ENCODE measurements around the gene IL25.
"Not testable (repeated sequence)": the region's sequence is repeated elsewhere in the genome, so short reads cannot be mapped to it uniquely, and the experiment has no call there.

IL25 gene

DNA sequence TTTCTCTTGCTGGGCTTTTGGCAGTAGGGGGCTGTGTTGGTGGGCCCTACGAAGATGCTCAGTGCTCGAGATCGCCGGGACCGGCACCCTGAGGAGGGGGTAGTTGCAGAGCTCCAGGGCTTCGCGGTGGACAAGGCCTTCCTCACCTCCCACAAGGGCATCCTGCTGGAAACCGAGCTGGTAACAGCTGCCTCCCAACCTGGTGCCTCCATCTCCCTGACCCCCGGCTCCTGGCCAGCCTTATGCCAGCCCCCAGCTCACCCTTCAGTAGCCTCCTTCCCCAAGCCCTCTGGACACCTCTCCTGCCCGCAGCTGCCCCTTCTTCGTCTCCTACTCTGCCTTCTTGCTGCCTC is 4.6 kb downstream of the IL25 start:
- no peak for DNase-seq

DNA sequence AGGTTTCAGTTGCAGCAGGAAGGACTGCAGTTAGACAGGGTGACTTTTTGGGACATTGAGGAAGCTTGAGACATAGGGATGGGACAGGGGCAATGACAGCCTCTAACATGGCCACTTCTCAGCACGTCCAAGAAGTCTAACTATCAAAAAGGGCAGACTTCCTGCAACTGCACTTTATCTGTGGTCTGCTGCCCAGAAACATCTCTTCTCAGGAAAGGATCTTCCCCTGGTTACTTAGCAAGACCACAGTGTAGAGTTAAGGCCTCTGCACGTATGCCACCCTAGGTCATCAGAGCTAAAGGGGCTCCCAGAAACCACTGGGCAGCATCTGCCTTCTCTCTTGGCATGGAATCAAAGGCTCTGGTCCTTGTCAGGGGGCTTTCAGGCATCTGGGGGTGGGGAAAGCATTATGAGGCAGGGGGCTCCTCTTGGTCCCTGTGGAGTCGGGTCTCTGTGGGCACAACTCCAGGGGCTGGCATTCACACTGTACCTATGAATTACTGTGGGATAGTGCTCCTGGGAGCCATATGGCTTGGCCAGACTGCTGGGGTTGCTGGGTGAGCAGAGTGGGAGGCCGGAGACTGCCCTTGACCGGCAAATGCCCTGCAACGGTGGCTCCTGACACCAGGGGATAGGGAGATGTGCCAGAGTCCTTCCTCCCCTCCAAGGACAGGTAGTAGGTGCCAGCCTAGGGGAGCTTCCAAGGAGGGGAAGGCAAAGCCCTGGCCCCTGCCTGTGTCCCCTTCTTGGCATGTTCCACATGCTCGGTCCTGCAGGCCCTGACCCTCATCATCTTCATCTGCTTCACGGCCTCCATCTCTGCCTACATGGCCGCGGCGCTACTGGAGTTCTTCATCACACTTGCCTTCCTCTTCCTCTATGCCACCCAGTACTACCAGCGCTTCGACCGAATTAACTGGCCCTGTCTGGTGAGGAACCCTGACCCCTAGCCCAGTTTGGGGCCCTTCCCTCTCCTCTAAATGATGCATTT is 5.3 kb downstream of the IL25 start:
- DNase-seq: no peak

DNA sequence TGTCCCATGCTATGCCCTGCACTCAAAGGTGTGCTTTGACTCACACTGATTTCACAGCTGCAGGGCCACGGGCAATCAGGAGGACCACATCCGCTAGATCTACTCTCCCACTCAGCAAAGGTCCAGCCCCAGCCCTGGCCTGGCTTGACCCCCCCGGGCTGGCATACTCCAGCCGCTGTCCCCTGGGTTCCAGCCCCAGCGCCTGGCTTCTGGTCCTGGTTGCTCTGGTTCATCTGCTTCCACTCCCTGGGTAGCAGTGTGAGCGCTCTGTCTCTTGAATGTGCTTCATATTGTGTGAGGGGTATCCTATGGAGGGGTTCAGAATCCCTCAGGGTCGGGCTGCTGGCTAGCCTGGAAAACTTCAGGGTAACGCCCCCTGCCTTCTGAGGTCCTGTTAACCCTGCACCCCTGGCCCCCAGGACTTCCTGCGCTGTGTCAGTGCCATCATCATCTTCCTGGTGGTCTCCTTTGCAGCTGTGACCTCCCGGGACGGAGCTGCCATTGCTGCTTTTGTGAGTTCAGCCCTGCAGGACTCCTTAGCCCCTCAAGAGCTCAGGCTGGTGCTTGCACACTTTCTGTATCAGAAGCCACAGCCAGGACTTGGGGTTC is 6.1 kb downstream of the IL25 start:
- DNase-seq: no peak

DNA sequence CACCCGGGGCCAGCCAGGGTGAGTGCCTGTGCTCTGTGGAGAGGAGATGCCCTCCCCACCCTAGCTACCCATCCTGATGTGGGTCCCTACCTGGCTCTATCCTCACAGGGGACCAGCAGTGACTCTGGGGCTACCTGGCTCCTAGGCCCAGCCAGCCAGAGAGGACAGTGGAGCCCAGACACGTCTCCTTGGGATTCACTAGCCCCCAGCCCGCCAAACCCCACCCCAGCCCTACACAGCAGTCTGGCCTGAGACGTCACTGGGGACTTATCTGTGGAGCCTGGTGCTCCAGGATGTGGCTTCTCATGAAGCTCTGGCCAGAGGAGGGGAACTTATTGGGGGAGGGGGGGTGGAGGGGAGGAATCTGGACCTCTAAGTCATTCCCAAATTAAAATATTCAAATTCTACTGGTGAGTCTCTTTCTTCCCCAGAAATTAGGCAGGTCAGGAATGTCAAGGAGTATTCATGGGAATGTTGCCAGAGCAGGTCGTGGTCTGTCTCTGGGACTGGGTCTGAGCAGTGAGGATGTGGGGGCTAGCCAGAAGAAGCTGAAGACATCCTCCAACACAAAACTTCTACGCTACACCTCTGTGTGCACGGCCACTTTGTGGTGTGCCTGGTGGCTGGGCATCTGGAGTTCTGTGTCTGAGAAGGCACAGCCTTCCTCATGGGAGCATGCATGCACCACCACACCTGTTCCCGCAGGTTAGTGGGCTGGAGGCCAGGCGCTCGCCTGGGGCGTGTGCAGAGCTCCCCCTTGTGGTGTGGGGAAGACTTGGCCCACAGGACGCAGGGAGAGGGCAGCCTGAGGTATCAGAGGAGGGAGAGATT is 7.0 kb downstream of the IL25 start:
- peak; percentile 61 for DNase-seq

DNA sequence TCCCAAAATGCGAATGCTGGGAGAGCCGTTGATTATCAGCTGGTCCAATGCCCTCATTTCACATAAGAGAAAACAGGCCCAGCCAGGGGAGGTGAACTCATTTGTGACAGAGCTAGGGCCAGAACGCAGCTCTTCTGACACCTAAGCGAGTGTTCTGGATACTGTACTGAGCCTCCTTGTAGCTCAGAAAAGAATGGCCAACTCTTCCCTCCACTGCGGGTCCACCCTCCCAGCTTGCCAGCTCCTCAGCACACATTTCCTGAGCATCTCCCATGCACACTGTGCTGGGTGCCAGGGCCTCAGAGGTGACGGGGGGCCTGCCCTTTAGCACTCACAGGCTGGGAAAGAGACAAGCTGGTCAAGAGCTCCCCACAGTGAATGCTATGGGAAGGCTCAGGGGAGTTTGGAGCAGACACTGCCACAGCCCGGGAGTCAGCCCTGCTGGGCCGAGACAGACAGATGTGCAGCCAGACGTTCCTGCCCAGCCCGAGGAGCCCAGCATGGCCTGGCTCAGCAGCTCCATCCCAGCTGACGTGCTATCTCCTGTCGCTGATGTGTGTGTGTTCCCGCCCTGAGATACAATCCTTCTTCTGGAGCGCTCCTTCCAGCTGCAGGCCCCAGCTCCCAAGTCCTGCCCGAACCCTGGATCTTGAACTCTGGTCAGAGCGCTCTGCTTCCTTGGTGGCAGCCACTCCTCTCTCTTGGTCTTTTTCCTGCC is 7.7 kb downstream of the IL25 start:
- DNase-seq: no peak

DNA sequence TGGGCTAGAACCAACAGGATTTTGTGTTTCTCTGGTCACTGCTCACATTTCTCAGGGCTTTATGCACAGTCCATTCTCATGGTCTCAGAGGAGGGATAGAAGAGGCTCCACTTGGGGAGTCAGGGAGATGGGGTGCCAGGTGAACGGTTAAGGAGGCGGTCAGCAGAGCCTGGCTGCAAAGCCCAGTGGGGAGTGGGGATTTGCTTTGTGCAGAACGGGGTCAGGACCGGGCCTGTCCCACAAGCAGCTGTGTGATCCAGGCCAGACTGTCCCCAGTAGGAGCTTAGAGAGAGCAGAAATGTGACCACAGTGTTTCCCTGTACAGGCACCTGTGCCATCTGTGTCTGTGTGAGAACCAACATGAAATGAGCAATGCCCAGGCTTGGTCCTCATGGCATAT is 8.4 kb downstream of the IL25 start:
- DNase-seq: no peak

DNA sequence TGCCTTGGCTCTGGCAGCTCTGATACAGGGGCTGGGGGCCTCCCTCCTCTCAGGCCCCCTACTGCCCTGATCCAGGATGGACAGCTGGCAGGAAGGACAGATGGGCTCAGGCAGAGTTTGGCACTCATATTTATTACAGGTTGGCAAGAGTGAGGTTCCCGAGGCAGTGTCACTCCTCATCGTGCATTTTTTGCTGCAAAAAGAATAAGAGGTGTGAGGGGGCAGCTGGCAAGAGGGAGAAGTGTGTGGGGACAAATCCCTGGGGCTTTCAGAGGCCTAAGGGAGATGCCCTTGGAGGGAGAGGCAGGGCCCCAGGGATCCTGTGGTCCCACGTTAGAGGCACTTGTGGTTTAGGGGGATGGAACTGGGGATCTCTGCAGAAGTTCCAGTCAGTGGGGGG is 9.3 kb downstream of the IL25 start:
- no peak for DNase-seq

DNA sequence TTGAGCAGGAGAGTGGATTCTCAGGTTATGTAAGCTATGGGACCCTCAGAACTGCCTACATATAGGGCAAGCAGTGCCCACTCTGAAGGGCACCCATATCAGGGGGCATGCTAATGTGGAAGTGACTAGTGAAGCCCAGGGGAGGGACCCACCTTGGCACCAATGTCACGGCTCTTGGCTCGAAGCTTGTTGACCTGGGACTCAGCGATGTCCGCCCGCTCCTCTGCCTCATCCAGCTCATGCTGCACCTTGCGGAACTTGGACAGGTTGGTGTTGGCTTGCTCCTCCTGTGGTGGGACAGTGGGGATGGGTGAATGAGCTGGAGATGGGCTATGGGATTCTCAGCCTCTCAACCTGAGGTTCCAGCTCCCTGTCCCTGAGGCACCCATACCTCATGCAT is 9.7 kb downstream of the IL25 start:
- DNase-seq: no peak

DNA sequence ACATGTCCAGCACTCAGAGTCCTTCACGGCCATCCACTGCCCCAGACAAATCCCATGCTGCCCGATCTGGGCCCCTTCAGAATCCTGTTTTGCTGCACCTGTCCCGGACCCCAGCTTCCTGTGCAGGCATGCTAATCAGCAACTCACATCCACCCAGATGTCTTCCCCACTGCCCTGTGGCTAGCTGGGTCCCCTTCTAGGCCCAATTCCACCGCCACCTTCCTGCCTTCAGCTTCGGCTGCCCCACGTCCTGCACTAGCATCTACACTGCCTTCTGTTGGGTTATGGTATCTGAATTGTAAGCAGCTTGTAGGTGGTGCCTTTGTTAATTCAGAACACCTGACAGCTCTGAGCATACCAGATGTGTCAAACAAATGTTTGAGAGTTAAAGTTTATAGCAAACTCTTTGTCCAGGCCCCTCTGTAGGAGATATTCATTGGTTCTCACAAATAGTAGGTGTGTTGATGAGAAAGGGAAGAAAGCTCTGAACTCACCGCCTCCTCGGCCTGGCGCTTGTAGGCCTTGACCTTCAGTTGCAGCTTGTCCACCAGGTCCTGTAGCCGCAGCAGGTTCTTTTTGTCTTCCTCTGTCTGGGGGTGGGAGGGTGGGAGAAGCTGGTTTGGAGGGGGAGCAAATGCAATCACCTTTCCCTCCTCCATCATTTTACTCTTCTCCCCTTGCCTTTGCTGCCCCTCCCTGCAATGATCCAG is 10.3 kb downstream of the IL25 start:
- no peak for DNase-seq

DNA sequence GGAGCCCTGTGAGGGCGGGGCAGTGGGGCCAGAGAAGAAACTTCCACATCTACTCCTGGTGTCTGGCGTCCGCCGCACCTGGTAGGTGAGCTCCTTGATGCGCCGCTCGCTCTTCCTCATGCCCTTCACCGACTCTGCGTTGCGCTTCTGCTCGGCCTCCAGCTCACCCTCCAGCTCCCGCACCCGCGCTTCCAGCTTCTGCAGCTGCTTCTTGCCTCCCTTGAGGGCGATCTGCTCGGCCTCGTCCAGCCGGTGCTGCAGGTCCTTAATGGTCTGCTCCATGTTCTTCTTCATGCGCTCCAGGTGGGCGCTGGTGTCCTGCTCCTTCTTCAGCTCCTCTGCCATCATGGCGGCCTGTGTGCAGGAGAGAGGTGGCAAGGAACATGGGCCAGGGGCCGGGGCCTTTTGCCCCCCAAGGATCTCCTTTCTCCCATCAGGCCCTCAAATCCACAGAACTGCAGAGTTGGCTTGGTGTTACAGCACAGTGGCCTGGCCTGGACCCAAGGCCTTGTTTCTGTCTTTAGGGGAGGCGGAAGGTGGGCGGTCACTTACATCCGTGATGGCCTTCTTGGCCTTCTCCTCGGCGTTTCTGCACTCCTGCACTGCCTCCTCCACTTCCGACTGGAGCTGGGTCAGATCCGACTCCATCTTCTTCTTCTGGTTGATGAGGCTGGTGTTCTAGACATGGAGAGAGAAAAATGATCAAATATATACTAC is 11.9 kb downstream of the IL25 start:
- DNase-seq: no peak

DNA sequence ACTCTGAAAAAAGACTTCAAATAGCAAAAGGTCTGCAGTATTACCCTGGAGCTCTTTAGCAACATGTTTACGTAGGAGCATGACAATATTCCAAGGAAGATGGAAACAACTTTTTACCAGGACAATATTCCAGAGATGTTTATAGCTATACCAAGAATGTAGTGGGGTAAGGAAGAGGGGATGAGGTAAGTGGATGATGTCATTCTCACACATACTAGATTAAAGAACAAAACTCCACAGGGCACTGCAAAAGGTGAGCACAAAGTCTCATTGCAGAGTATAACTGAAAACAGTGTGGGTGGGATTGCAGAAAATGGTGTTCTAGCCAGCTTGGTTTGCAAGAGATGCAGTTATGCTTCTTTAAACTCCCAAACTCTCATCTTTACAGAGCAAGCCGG is 12.6 kb downstream of the IL25 start:
- no peak for DNase-seq

DNA sequence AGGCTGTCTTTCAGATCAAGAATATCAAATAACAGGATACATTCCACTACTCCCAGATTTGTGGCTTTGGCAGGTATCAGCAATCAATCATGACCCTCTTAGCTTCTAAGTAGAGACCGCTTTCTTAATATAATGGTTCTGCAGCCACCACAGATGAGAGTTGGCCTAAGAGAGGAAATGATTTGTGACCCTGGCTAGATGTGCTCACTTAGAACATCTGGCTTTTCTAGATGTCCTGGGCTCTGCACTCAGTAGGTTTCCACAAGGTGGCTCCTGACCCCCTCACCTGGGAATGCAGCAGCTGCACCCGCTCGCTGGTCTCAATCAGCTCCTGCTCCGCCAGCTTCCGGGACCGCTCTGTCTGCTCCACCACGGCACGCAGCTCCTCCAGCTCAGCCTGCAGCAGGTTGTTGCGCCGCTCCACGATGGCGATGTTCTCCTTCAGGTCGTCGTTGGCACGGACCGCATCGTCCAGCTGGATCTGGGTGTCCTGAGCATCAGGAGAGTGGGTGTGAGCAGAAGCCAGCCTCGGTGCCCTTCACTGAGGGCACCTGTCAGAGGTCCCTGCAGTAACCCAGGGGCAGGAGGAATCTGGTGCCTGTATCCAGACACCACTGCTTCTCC is 13.1 kb downstream of the IL25 start:
- no peak for DNase-seq

DNA sequence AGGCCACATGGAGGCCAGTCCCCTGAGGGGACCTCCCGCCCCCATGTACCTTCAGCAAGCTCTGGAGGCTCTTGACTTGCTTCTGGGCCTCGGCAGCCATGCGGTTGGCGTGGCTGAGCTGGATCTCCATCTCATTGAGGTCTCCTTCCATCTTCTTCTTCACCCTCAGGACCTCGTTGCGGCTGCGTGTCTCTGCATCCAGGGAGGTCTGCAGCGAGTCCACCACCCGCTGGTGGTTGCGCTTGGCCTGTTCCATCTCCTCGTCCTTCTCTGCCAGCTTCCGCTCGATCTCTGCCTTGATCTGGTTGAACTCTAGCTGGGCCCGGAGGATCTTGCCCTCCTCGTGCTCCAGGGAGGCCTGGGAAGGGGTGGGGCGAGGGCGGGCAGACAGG is 13.7 kb downstream of the IL25 start:
- DNase-seq: not testable (repeated sequence)

DNA sequence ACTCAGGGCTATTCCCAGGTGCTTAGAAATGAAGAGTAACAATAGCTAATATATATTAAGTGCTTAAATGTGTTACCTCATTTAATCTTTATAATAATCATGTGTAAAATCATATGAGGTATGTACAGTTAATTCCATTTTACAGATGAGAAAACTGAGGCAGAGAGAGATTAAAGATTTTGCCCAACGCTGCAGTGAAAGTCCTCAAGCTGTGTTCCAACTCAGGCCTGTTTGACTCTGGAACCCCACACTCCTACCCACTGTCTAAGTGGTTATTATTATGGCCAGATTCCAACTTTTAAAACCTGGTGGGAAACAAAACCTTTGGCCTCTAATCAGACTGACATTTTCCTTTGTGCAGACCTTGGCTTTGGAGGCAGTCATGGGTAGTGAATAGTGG is 14.4 kb downstream of the IL25 start:
- DNase-seq: no peak

DNA sequence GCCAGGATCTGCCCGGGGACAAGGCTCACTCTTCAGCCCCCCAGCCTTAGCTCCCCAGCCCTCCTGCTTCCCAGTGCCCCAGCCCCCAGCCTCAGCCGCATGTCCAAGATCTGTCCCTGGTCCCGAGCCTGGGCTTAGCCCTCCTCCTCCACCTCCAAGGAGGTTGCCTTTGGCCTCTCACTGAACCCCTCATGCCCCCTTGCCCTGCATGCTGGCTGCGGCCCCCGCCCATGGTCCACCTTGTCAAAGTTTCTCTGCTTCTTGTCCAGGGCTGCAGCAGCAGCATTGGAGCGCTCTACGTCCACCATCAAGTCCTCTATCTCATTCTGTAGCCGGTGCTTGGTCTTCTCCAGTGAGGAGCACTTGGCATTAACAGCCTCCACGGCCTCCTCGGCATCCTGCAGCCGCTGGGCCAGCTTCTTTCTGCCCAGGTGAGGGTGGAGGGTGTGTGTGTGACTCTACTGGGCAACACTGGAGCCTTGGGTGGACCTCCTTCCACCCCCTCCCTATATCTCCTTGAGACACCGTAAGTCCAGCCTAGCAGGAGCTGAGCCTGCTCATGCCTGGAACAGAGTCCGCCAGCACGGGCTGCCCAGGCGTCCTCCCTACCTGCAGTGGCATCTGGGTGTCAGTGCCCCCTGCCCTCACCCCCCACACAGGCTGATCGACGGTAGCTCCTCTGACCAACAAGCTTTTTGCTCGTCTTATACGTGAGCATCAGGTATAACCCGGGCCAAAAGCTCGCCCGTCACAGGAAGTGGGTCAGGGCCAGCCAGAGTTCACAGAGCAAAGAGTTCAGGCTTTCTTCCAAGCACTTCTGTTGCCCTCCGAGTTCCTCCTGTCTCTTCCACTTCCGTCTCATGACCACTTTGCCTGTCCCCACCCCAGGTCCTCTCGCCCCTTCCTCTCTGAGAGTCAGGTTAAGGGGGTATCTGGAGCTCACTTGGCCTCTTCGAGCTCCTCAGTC is 15.6 kb downstream of the IL25 start:
- no peak for DNase-seq

DNA sequence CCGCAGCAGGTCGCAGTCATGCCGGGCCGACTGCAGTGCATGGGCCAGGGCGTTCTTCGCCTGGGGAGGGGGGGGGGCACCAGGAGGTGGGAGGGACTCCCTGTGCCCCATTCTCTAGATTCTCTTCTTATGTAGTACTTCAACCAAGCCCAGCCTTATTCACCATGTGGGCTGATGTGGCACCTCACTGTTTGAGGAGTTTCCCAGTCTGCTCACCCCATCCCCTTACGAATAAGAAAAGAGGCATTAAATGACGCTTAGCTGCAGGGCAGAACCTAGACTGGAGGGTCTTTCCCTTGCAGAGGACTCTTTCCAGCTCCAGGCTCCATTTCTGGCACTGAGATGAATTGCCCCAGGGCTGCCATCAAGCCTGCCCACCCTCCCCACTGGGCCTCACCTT is 16.4 kb downstream of the IL25 start:
- no peak for DNase-seq

DNA sequence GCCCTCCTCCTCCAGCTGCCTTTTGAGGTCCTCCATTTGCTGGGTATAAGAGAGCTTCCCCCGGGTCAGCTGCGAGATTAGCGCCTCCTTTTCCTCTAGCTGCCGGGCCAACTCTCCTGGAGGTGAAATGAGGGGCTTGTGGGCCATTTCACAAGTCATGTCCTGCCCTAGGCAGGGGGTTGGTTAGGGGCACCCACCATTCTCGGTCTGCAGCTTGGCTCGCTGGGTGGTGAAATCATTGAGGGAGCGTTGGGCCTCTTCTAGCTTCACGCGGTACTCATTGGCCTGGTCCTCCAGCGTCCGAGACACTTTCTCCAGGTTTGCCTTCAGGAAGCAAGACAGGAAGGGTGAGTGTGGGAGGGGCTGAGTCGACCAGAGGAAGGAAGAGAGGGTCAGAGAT is 16.8 kb downstream of the IL25 start:
- DNase-seq: no peak

DNA sequence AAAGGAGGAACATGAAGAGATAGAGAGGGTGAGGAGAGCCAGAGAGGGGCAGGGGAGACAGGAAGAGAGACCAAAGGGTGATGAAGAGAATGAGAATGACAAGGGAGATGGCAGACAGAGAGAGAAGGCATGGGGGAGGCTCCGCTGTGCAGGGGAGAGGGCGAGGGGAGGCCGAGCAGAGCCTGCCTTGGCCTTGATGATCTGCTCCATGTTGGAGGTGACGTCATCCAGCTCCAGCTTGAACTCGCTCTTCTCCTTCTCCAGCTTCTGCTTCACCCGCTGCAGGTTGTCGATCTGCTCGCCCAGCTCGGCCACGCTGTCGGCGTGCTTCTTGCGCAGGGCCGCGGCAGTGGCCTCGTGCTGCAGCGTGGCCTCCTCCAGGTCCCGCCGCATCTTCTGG is 17.3 kb downstream of the IL25 start:
- not testable (repeated sequence) for DNase-seq

DNA sequence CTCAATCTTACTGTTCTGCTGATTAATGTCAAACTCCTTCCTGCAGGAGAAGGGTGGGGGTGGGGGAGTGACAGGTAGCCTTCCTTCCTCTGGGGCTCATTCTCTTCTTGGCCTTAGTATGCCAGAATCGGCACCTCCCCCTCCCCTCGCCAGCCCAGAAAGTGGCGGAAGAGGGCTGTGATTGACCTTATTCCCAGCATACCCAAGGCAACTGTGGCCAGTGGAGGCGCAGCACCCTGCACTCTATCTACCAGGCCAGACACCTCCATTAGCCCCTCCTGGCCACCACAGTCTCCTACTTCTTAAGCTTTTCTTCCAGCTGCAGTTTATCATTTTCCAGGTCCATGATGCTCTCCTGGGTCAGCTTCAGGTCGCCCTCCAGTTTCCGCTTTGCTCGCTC is 20.0 kb downstream of the IL25 start:
- DNase-seq: no peak

DNA sequence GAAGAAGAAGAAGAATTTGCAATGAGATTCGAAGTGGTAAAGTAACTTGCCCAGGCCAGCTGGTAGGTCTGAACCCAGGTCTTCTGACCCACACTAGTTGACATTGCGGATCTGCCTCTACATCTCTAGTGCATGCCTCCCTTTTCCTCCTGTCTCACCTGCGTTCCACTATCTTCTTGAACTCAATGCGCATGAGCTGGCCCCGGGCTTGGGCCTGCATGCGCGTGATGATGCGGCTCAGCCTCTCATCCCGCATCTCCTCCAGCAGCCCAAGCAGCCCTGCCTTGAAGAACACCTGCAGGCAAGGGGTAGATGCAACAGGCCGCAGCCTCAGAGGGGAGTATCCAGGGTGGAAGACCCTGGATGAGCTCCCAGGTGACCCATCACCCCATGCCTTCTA is 23.5 kb downstream of the IL25 start:
- no peak for DNase-seq
